ENCODE data around the gene PARP14.

DNA sequence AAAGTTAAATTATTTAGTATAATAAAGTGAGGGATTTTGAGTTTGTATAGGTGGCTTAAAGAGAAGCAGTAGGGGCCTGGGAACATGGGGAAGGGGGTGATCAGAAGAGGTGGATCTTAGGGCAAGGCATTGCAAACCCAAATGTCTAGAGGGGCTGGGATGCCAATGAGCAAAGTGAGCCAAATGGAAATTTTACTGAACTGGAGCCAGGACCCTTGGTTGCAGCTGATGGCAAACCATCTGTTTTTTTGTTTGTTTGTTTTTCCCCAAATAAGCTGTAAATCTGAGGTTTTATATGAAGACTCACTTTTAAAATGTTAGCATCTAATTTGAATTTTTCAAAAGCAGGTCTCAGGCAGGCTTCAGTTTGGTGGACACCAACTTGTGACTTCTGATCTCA lies 14.8 kb upstream of the PARP14 start:
- TF ChIP-seq, protein P1, sequence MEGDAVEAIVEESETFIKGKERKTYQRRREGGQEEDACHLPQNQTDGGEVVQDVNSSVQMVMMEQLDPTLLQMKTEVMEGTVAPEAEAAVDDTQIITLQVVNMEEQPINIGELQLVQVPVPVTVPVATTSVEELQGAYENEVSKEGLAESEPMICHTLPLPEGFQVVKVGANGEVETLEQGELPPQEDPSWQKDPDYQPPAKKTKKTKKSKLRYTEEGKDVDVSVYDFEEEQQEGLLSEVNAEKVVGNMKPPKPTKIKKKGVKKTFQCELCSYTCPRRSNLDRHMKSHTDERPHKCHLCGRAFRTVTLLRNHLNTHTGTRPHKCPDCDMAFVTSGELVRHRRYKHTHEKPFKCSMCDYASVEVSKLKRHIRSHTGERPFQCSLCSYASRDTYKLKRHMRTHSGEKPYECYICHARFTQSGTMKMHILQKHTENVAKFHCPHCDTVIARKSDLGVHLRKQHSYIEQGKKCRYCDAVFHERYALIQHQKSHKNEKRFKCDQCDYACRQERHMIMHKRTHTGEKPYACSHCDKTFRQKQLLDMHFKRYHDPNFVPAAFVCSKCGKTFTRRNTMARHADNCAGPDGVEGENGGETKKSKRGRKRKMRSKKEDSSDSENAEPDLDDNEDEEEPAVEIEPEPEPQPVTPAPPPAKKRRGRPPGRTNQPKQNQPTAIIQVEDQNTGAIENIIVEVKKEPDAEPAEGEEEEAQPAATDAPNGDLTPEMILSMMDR (IDR thresholded peaks at IDR 0.05), result no peak
- no peak for TF ChIP-seq POLR2A (IDR thresholded peaks at IDR 0.05)
